OCI-LY7 (cell line): ENCODE measurements around the gene FAIM2. TPM values are rescaled to one million over a fixed set of nuclear protein-coding genes. Genes with fewer than 3 reads are reported as not detected.

Source experiments
- BruUV-seq: library from RNA; stranded (reverse); fragments of 400-500 nt; replicated peaks from 2 replicates; lab custom pipeline; 2021; lab: Mats Ljungman, UMichigan
- CTCF ChIA-PET: fragments of 300-600 bp; sonication (Branson Sonifier 250); formaldehyde crosslinking; loops from one replicate; lab custom pipeline; 2022; ENCODE audit warnings: antibody characterized with exemption; ENCODE audit not compliant: unreplicated experiment; lab: Charles Lee
- POLR2A ChIA-PET: fragments of 300-600 bp; sonication (Branson Sonifier 250); formaldehyde crosslinking; loops from one replicate; lab custom pipeline; 2022; ENCODE audit warnings: antibody characterized with exemption; lab: Charles Lee
- DNase-seq: peaks from one replicate; pipeline ENCODE4 v3.0.0-alpha.2; 2015; ENCODE audit warnings: low spot score
- H2AFZ ChIP-seq: fragments of 200-600 bp; sonication (generic), shearing (Covaris generic); 2 replicates; pipeline ENCODE4 v1.6.1; 2014; ENCODE audit warnings: mild to moderate bottlenecking, antibody characterized with exemption, low read length, moderate library complexity
- H3K27ac ChIP-seq: fragments of 200-600 bp; sonication (generic); 2 replicates; pipeline ENCODE4 v1.5.1; 2014; ENCODE audit warnings: mixed run types, low read depth, mild to moderate bottlenecking, moderate library complexity, low read length, inconsistent platforms; ENCODE audit not compliant: poor library complexity, severe bottlenecking
- H3K36me3 ChIP-seq: fragments of 200-600 bp; sonication (generic); 2 replicates; pipeline ENCODE4 v1.6.1; 2014; ENCODE audit warnings: mild to moderate bottlenecking, antibody characterized with exemption, low read length, moderate library complexity, mixed read lengths; ENCODE audit not compliant: insufficient read depth
- H3K4me1 ChIP-seq: fragments of 200-600 bp; sonication (generic); 2 replicates; pipeline ENCODE4 v1.5.1; 2014; ENCODE audit warnings: mild to moderate bottlenecking, low read length; ENCODE audit not compliant: insufficient read depth, poor library complexity, severe bottlenecking
- H3K4me2 ChIP-seq: fragments of 200-600 bp; sonication (generic); 2 replicates; pipeline ENCODE4 v1.6.1; 2014; ENCODE audit warnings: mild to moderate bottlenecking, low read length
- H3K4me3 ChIP-seq: fragments of 200-600 bp; sonication (generic); 2 replicates; pipeline ENCODE4 v1.5.1; 2014; ENCODE audit warnings: mild to moderate bottlenecking, low read depth, low read length; ENCODE audit not compliant: poor library complexity, severe bottlenecking
- H3K79me2 ChIP-seq: fragments of 200-600 bp; sonication (generic); 2 replicates; pipeline ENCODE4 v1.6.1; 2016; ENCODE audit warnings: low read depth, mild to moderate bottlenecking, low read length, moderate library complexity, mixed read lengths; ENCODE audit not compliant: insufficient read depth
- H3K9me2 ChIP-seq: fragments of 200-600 bp; sonication (generic); 2 replicates; pipeline ENCODE4 v1.6.1; 2016; ENCODE audit warnings: mild to moderate bottlenecking, low read length, mixed read lengths; ENCODE audit not compliant: insufficient read depth
- H3K9me3 ChIP-seq: fragments of 200-600 bp; sonication (generic); 2 replicates; pipeline ENCODE4 v1.6.1; 2014; ENCODE audit warnings: mild to moderate bottlenecking, mixed run types, low read length, mixed read lengths
- H4K20me1 ChIP-seq: fragments of 200-600 bp; sonication (generic); 2 replicates; pipeline ENCODE4 v1.6.1; 2014; ENCODE audit warnings: mild to moderate bottlenecking, antibody characterized with exemption, low read length, moderate library complexity, mixed read lengths; ENCODE audit not compliant: insufficient read depth
- EZH2phosphoT487 ChIP-seq: fragments of 200-600 bp; sonication (generic); IDR thresholded peaks from 2 replicates; pipeline ENCODE4 v1.6.1; 2018; ENCODE audit warnings: low read depth, borderline replicate concordance, mild to moderate bottlenecking, mixed run types, antibody characterized with exemption, low read length, moderate library complexity, mixed read lengths
- intact Hi-C: fragments of 100-400 bp; cut with micrococcal nuclease; formaldehyde crosslinking; loops from one replicate; pipeline ENCODE4 v1.10.0; 2022; ENCODE audit not compliant: unreplicated experiment
- total RNA-seq, 2 experiments: library from RNA; depleted of rRNA in 1 of 2; stranded (reverse); fragments of >200 nt in 1 of 2; shearing (Covaris generic) in 1 of 2; gene quantifications; 2 replicates each; pipeline ENCODE4 v1.2.3, GENCODE V29; 2014 to 2022
- TF ChIP-seq, protein P1 (sequence below): fragments of 200-600 bp; sonication (generic); conservative IDR thresholded peaks from 2 replicates; pipeline ENCODE4 v1.5.1; 2014; ENCODE audit warnings: mild to moderate bottlenecking, antibody characterized with exemption, low read length, moderate library complexity, mixed read lengths

The FAIM2 gene
- total RNA-seq, 2 experiments from 2014 or later, result 0.10 TPM; not detected in 1

DNA sequence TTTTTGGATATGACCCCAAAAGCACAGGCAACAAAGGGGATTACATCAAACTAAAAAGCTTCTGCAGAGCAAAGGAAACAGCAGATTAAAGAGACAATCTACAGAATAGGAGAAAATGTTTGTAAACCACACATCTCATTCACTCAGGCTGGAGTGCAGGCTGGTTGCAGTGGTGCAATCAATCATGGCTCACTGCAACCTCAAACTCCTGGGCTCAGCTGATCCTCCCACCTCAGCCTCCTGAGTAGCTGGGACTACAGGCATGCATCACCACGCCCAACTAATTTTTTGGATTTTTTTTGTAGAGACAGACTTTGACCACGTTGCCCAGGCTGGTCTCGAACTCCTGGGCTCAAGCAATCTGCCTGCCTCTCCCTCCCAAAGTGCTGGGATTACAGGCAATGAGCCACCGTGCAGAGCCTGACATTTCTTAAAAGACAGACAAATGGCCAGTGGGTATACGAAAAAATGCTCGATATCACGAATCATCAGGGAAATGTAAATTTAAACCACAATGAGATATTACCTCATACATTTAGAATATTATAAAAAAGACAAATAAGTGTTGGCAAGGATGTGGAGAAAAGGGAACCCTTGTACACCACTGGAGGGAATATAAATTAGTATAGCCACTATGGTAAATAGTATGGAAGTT lies 85.3 kb downstream of the FAIM2 start:
- POLR2A ChIA-PET, result interaction anchor here (0.7 to 1.0 kb wide), 2 partner anchors 14 to 40 kb away, joined by 5 read pairs; no protein-coding TSS in a partner anchor

More for the DNA sequence above, 85.3 kb downstream of the FAIM2 start:
- CTCF ChIA-PET, result no interaction called here
- intact Hi-C loops, result no loop called here
- Histone ChIP-seq H3K27ac (no peak overlapping the region), H3K9me2 (no peaks in the 10 kb centered on the region), H3K4me1 (peaks cover 34% of the 10 kb centered on the region), H2AFZ (no peak overlapping the region), H3K4me3 (no peak overlapping the region), H3K4me2 (no peak overlapping the region), H3K79me2 (no peaks in the 10 kb centered on the region), H3K36me3 (peaks cover 7% of the 10 kb centered on the region; the same call in 1 of the 2 replicates), H3K9me3 (no peaks in the 10 kb centered on the region), H4K20me1 (no peaks in the 10 kb centered on the region)
- TF ChIP-seq EZH2phosphoT487, result no peak
- TF ChIP-seq, protein P1, sequence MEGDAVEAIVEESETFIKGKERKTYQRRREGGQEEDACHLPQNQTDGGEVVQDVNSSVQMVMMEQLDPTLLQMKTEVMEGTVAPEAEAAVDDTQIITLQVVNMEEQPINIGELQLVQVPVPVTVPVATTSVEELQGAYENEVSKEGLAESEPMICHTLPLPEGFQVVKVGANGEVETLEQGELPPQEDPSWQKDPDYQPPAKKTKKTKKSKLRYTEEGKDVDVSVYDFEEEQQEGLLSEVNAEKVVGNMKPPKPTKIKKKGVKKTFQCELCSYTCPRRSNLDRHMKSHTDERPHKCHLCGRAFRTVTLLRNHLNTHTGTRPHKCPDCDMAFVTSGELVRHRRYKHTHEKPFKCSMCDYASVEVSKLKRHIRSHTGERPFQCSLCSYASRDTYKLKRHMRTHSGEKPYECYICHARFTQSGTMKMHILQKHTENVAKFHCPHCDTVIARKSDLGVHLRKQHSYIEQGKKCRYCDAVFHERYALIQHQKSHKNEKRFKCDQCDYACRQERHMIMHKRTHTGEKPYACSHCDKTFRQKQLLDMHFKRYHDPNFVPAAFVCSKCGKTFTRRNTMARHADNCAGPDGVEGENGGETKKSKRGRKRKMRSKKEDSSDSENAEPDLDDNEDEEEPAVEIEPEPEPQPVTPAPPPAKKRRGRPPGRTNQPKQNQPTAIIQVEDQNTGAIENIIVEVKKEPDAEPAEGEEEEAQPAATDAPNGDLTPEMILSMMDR, result no peak
- no TSS peak for BruUV-seq
- no peak for DNase-seq

Other genes with a start within 250 kb of the FAIM2 start
- 28.7 and 29.6 TPM in 2 replicates for gene FMNL3, start 196.5 kb downstream of the FAIM2 start, total RNA-seq (2014; rRNA removed; shearing (Covaris generic))
- gene FMNL3, start 196.5 kb downstream of the FAIM2 start, total RNA-seq (2022), result 13.8 and 15.6 TPM in 2 replicates
- gene TMBIM6, start 162.3 kb downstream of the FAIM2 start, total RNA-seq (2014; rRNA removed; shearing (Covaris generic)), result 116 and 120 TPM in 2 replicates
- 170 and 172 TPM in 2 replicates for gene TMBIM6, start 162.3 kb downstream of the FAIM2 start, total RNA-seq (2022)
- 4.6 TPM in 2 replicates for gene NCKAP5L, start 75.5 kb downstream of the FAIM2 start, total RNA-seq (2014; rRNA removed; shearing (Covaris generic))
- gene NCKAP5L, start 75.5 kb downstream of the FAIM2 start, total RNA-seq (2022), result 9.5 and 12.2 TPM in 2 replicates
- gene BCDIN3D, start 60.8 kb downstream of the FAIM2 start, total RNA-seq (2014; rRNA removed; shearing (Covaris generic)), result 7.5 and 8.4 TPM in 2 replicates
- 9.7 and 10.1 TPM in 2 replicates for gene BCDIN3D, start 60.8 kb downstream of the FAIM2 start, total RNA-seq (2022)
- not detected in 2 replicates for gene AQP2, start 46.8 kb upstream of the FAIM2 start, total RNA-seq (2014; rRNA removed; shearing (Covaris generic))
- gene AQP2, start 46.8 kb upstream of the FAIM2 start, total RNA-seq (2022), result not detected in 2 replicates
- gene AQP5, start 58.0 kb upstream of the FAIM2 start, total RNA-seq (2014; rRNA removed; shearing (Covaris generic)), result not detected in 2 replicates
- not detected in 2 replicates for gene AQP5, start 58.0 kb upstream of the FAIM2 start, total RNA-seq (2022)
- gene AQP6, start 69.0 kb upstream of the FAIM2 start, total RNA-seq (2014; rRNA removed; shearing (Covaris generic)), result not detected in 2 replicates
- gene AQP6, start 69.0 kb upstream of the FAIM2 start, total RNA-seq (2022), result not detected in 2 replicates
- 69.6 and 75.3 TPM in 2 replicates for gene RACGAP1, start 121.6 kb upstream of the FAIM2 start, total RNA-seq (2014; rRNA removed; shearing (Covaris generic))
- gene RACGAP1, start 121.6 kb upstream of the FAIM2 start, total RNA-seq (2022), result 93.6 and 104 TPM in 2 replicates
- gene ASIC1, start 153.7 kb upstream of the FAIM2 start, total RNA-seq (2014; rRNA removed; shearing (Covaris generic)), result 0.05 TPM in 1 of 2 replicates, not detected in the other
- gene ASIC1, start 153.7 kb upstream of the FAIM2 start, total RNA-seq (2022), result 0.57 and 0.59 TPM in 2 replicates
- 117 and 134 TPM in 2 replicates for gene SMARCD1, start 181.4 kb upstream of the FAIM2 start, total RNA-seq (2014; rRNA removed; shearing (Covaris generic))
- gene SMARCD1, start 181.4 kb upstream of the FAIM2 start, total RNA-seq (2022), result 92.8 and 109 TPM in 2 replicates
- gene GPD1, start 200.1 kb upstream of the FAIM2 start, total RNA-seq (2014; rRNA removed; shearing (Covaris generic)), result 0.31 and 0.47 TPM in 2 replicates
- 0.31 and 1.2 TPM in 2 replicates for gene GPD1, start 200.1 kb upstream of the FAIM2 start, total RNA-seq (2022)
- gene COX14, start 208.3 kb upstream of the FAIM2 start, total RNA-seq (2014; rRNA removed; shearing (Covaris generic)), result 51.4 and 57.4 TPM in 2 replicates
- gene COX14, start 208.3 kb upstream of the FAIM2 start, total RNA-seq (2022), result 48.2 and 54.3 TPM in 2 replicates